GM21423 (cell line): ENCODE data around the gene NRSN1.

ENCODE experiments used
- ATAC-seq: cut with Tn5 transposase; IDR thresholded peaks from one replicate; pipeline ENCODE4 v1.9.1; 2021; ENCODE audit warnings: mild to moderate bottlenecking, moderate library complexity; ENCODE audit not compliant: unreplicated experiment

The NRSN1 gene

GRCh38 chr6:24125980-24126379, at the start of gene NRSN1:
NRSN1 (plus strand) TSS chr6:24126215; CDS start chr6:24134328, 8,113 bp downstream.
- ATAC-seq: no peak

GRCh38 chr6:24078200-24078599, 47.8 kb upstream of the NRSN1 start:
- no peak for ATAC-seq

GRCh38 chr6:24079076-24079475, 46.9 kb upstream of the NRSN1 start:
- no peak for ATAC-seq

GRCh38 chr6:24080711-24081110, 45.3 kb upstream of the NRSN1 start:
- no peak for ATAC-seq

GRCh38 chr6:24089736-24090135, 36.3 kb upstream of the NRSN1 start:
- ATAC-seq: no peak

GRCh38 chr6:24092407-24092806, 33.6 kb upstream of the NRSN1 start:
- ATAC-seq: no peak

- no peak for ATAC-seq
Measured at GRCh38 chr6:24093381-24093780, 32.6 kb upstream of the NRSN1 start.

GRCh38 chr6:24099181-24099580, 26.8 kb upstream of the NRSN1 start:
- no peak for ATAC-seq

- no peak for ATAC-seq
Measured at GRCh38 chr6:24100024-24100769, 25.8 kb upstream of the NRSN1 start.

GRCh38 chr6:24100770-24101155, 25.3 kb upstream of the NRSN1 start:
- ATAC-seq: no peak

GRCh38 chr6:24105191-24105590, 20.8 kb upstream of the NRSN1 start:
- ATAC-seq: no peak

- ATAC-seq: no peak
Measured at GRCh38 chr6:24106291-24106690, 19.7 kb upstream of the NRSN1 start.

GRCh38 chr6:24107294-24107693, 18.7 kb upstream of the NRSN1 start:
- no peak for ATAC-seq

GRCh38 chr6:24108056-24108455, 18.0 kb upstream of the NRSN1 start:
- no peak for ATAC-seq

GRCh38 chr6:24110417-24110816, 15.6 kb upstream of the NRSN1 start:
- no peak for ATAC-seq

GRCh38 chr6:24113891-24114290, 12.1 kb upstream of the NRSN1 start:
- no peak for ATAC-seq

- ATAC-seq: no peak
Measured at GRCh38 chr6:24117021-24117420, 9.0 kb upstream of the NRSN1 start.

- no peak for ATAC-seq
Measured at GRCh38 chr6:24122139-24122538, 3.9 kb upstream of the NRSN1 start.

- peak; percentile 53 for ATAC-seq
Measured at GRCh38 chr6:24126586-24127192, 674 bp downstream of the NRSN1 start.

GRCh38 chr6:24127316-24127715, 1.3 kb downstream of the NRSN1 start:
- no peak for ATAC-seq

GRCh38 chr6:24131751-24132150, 5.7 kb downstream of the NRSN1 start:
- no peak for ATAC-seq

GRCh38 chr6:24139080-24139479, 13.1 kb downstream of the NRSN1 start:
- no peak for ATAC-seq

- ATAC-seq: no peak
Measured at GRCh38 chr6:24139639-24140038, 13.6 kb downstream of the NRSN1 start.
